H1 (cell line): ENCODE measurements around the gene TMC4. TPM values are rescaled to one million over a fixed set of nuclear protein-coding genes. Genes with fewer than 3 reads are reported as not detected.

Experiments
- CTCF ChIP-seq, 3 experiments: IDR thresholded peaks; 1 replicate in 2 of 3; 2 replicates in 1 of 3; pipeline versions ENCODE4 v1.5.1 to v1.6.1; 2011; ENCODE audit warnings: low read length in 3 of 3, mild to moderate bottlenecking in 3 of 3, inconsistent platforms in 2 of 3, low read depth in 1 of 3, moderate library complexity in 1 of 3; ENCODE audit not compliant: insufficient read depth in 1 of 3; ENCODE audit errors: control extremely low read depth in 1 of 3
- RXRA ChIP-seq: IDR thresholded peaks from 2 replicates; pipeline ENCODE4 v1.6.1; 2011; ENCODE audit warnings: low read depth, mild to moderate bottlenecking, low read length, moderate library complexity; ENCODE audit not compliant: insufficient read depth
- SIN3A ChIP-seq, 2 experiments: IDR thresholded peaks in 1 of 2; conservative IDR thresholded peaks in 1 of 2; 2 replicates each; pipeline ENCODE4 v1.6.1; 2011 to 2012; ENCODE audit warnings: low read length in 2 of 2, improper control_type of control experiment in 1 of 2, low read depth in 1 of 2, mild to moderate bottlenecking in 1 of 2
- polyA plus RNA-seq, 7 experiments: library from polyadenylated mRNA; depleted of rRNA in 3 of 7; stranded (reverse) in 5 of 7; unstranded in 2 of 7; fragments of >200 nt in 5 of 7; fragments of 200-250 nt in 2 of 7; gene quantifications; 1 replicate in 5 of 7; 2 replicates in 1 of 7; 4 replicates in 1 of 7; pipeline versions ENCODE4 v1.2.1 to v1.2.3, GENCODE V29; 2011 to 2013; ENCODE audit warnings: missing spikeins in 2 of 7, mixed read lengths in 2 of 7
- total RNA-seq: library from RNA; stranded (reverse); fragmentation: NEBNext Ultra II Directional; extraction: Animal tissue kit (Norgen Biotek cat#: 25700); gene quantifications from 2 replicates; pipeline ENCODE4 v1.2.1, GENCODE V29; 2021

TMC4 gene
- total and polyA plus RNA-seq, 2 of the 8 experiments (the other 6 are each of a cell fraction or from before 2014, with no cell fraction given), result 5.5 to 6.3 TPM

GRCh38 chr19:54179262-54179852 is 6.4 kb upstream of the TMC4 start (continued):
- TF ChIP-seq CTCF (IDR thresholded peaks at IDR 0.05; ENCODE audit: control extremely low read depth in 1 of 3, insufficient read depth in 1 of 3, low read depth in 1 of 3, low read length in 3 of 3) (no peak), RXRA (no peak), SIN3A (conservative IDR thresholded peaks at IDR 0.05 in 1 of 2, IDR thresholded peaks at IDR 0.05 in 1 of 2; ENCODE audit: low read depth in 1 of 2, low read length in 2 of 2) (no peak)
